Stimulated activated CD4-positive, alpha-beta T cell treated with anti-CD3 and anti-CD28 coated beads, Interleukin-2, amount 100 ng/mL, for 24 hours (primary cell): ENCODE data around the gene TRMT2A.

Source experiments
- DNase-seq, 2 donors: peaks; one replicate each; pipeline ENCODE4 v3.0.0-alpha.2; 2020

The TRMT2A gene

GRCh38 chr22:20147237-20147988 is 30.4 kb upstream of the TRMT2A start:
- no peak for DNase-seq

GRCh38 chr22:20146777-20147176 is 29.8 kb upstream of the TRMT2A start:
- DNase-seq = no peak

- DNase-seq = no peak
Measured at GRCh38 chr22:20145832-20146223, 28.8 kb upstream of the TRMT2A start.

- no peak for DNase-seq
Measured at GRCh38 chr22:20145206-20145831, 28.3 kb upstream of the TRMT2A start.

- DNase-seq = no peak
Measured at GRCh38 chr22:20143883-20144665, 27.0 kb upstream of the TRMT2A start.

- DNase-seq = no peak
Measured at GRCh38 chr22:20142711-20143621, 25.9 kb upstream of the TRMT2A start.

GRCh38 chr22:20141186-20142077 is 24.4 kb upstream of the TRMT2A start:
- DNase-seq = no peak

GRCh38 chr22:20140521-20140964 is 23.5 kb upstream of the TRMT2A start:
- DNase-seq = no peak

- DNase-seq = no peak
Measured at GRCh38 chr22:20140107-20140445, 23.1 kb upstream of the TRMT2A start.

- DNase-seq = no peak
Measured at GRCh38 chr22:20139391-20140106, 22.5 kb upstream of the TRMT2A start.

- no peak for DNase-seq
Measured at GRCh38 chr22:20138868-20139267, 21.8 kb upstream of the TRMT2A start.

GRCh38 chr22:20138417-20138738 is 21.4 kb upstream of the TRMT2A start:
- no peak for DNase-seq

GRCh38 chr22:20137671-20138416 is 20.8 kb upstream of the TRMT2A start:
- no peak for DNase-seq

- no peak for DNase-seq
Measured at GRCh38 chr22:20137113-20137512, 20.1 kb upstream of the TRMT2A start.

- DNase-seq = no peak
Measured at GRCh38 chr22:20136603-20136873, 19.5 kb upstream of the TRMT2A start.

- DNase-seq = no peak
Measured at GRCh38 chr22:20135806-20136602, 19.0 kb upstream of the TRMT2A start.

- DNase-seq = no peak
Measured at GRCh38 chr22:20135265-20135664, 18.2 kb upstream of the TRMT2A start.

- DNase-seq = no peak
Measured at GRCh38 chr22:20133930-20134549, 17.0 kb upstream of the TRMT2A start.

- no peak for DNase-seq
Measured at GRCh38 chr22:20132686-20133246, 15.7 kb upstream of the TRMT2A start.
